Pancreas (tissue), 10 donors: ENCODE data around the gene GATD1. TPM values are rescaled to one million over a fixed set of nuclear protein-coding genes. Genes with fewer than 3 reads are reported as not detected.

Experiments used
- ATAC-seq, 4 donors: fragments of 200-7000 bp; cut with Tn5 transposase; one replicate each; pipeline versions ENCODE4 v1.8.0 to v1.9.1; 2020; ENCODE audit warnings: mild to moderate bottlenecking in 4 of 4, moderate library complexity in 4 of 4
- DNase-seq, 6 donors: peaks; one replicate each; pipeline ENCODE4 v3.0.0-alpha.2; 2020
- FAIRE-seq: peaks from 2 replicates; lab custom pipeline; 2012; peaks lifted over from hg19 to GRCh38; lab: Jason Lieb, UNC
- H3K27ac ChIP-seq, 4 donors: fragments of 200-600 bp; sonication (generic); 1 replicate in 3 of 4; 2 replicates in 1 of 4; pipeline versions ENCODE4 v1.5.0 to v1.8.0; 2020
- H3K27me3 ChIP-seq, 4 donors: fragments of 200-600 bp; one replicate each; pipeline ENCODE4 v1.8.0; 2021
- H3K36me3 ChIP-seq, 3 donors: fragments of 200-600 bp; sonication (generic) in 1 of 3; one replicate each; pipeline versions ENCODE4 v1.5.0 to v1.8.0; 2020 to 2021
- H3K4me1 ChIP-seq, 3 donors: fragments of 200-600 bp; one replicate each; pipeline ENCODE4 v1.8.0; 2021
- H3K4me3 ChIP-seq, 4 donors: fragments of 200-600 bp; sonication (generic) in 2 of 4; one replicate each; pipeline versions ENCODE4 v1.5.0 to v1.8.0; 2020 to 2021
- H3K9me3 ChIP-seq, 4 donors: fragments of 200-600 bp; one replicate each; pipeline ENCODE4 v1.8.0; 2021
- WGBS, 2 donors: extraction: QIAGEN DNeasy Blood & Tissue Kit; methylation state at CpG; one replicate each; pipeline ENCODE4 v1.1.7; 2013; 5-methylcytosine and 5-hydroxymethylcytosine counted together
- intact Hi-C, 3 donors: fragments of 100-400 bp; cut with DNase I; formaldehyde crosslinking; loops; one replicate each; pipeline versions ENCODE4 v1.11.1 to v1.14.2; 2022
- polyA plus RNA-seq, 2 donors: library from polyadenylated mRNA; stranded (reverse); fragments of 200-250 nt; gene quantifications; one replicate each; pipeline ENCODE4 v1.2.3, GENCODE V29; 2013
- total RNA-seq, 6 donors: library from RNA; stranded (reverse); fragmentation: NEBNext Ultra II Directional in 4 of 6; extraction: Animal tissue kit (Norgen Biotek cat#: 25700) in 4 of 6; gene quantifications; one replicate each; pipeline versions ENCODE4 v1.2.1 to v1.2.4, GENCODE V29; 2021 to 2023
- TF ChIP-seq, protein P1 (sequence below), 4 donors: fragments of 200-600 bp; sonication (generic) in 3 of 4; IDR thresholded peaks; one replicate each; pipeline versions ENCODE4 v1.5.0 to v1.8.0; 2021; ENCODE audit warnings: antibody characterized with exemption in 4 of 4
- donor health status: healthy with polysubstance abuse.
- donor health status: DM: no; HTN: no; CAD: no; lungs with moderate emphysema.
- donor health status: DM: no; HTN: no; CAD: no.
- donor health status: control.
- donor health status: control.
- donor health status: Bipolar disorder and iron deficiency.
- donor health status: DM: yes; HTN: yes; CAD: no.
- donor health status: DM: no; HTN: no; CAD: no.
- donor health status: DM: no; HTN: no; CAD: no.
- donor health status: DM: yes; HTN: yes; CAD: no.

GATD1 gene
- total and polyA plus RNA-seq, 8 donors = 13.6 to 43.2 (median 21.5) TPM

- no peaks in the 10 kb centered on the region for H3K9me3 ChIP-seq
- WGBS, 2 donors = 57 to 69% methylated on average over 10 of the region's 10 CpGs
- DNase-seq (peak in 3 of 6 donors; percentile 38 to 69 (median 62)), ATAC-seq (peak; percentile 32 to 65 (median 40)), FAIRE-seq (no peak)
- TF ChIP-seq, protein P1, sequence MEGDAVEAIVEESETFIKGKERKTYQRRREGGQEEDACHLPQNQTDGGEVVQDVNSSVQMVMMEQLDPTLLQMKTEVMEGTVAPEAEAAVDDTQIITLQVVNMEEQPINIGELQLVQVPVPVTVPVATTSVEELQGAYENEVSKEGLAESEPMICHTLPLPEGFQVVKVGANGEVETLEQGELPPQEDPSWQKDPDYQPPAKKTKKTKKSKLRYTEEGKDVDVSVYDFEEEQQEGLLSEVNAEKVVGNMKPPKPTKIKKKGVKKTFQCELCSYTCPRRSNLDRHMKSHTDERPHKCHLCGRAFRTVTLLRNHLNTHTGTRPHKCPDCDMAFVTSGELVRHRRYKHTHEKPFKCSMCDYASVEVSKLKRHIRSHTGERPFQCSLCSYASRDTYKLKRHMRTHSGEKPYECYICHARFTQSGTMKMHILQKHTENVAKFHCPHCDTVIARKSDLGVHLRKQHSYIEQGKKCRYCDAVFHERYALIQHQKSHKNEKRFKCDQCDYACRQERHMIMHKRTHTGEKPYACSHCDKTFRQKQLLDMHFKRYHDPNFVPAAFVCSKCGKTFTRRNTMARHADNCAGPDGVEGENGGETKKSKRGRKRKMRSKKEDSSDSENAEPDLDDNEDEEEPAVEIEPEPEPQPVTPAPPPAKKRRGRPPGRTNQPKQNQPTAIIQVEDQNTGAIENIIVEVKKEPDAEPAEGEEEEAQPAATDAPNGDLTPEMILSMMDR (IDR thresholded peaks at IDR 0.05) = no peak
- H3K27ac ChIP-seq = no peak overlapping the region
- peaks cover 7 to 30% (median 29%) of the 10 kb centered on the region in 3 donors for H3K36me3 ChIP-seq
- intact Hi-C loops = no loop called here
- no peaks in the 10 kb centered on the region for H3K4me1 ChIP-seq
- H3K4me3 ChIP-seq = no peak overlapping the region
- H3K27me3 ChIP-seq = no peaks in the 10 kb centered on the region
These were observed 14.7 kb downstream of the GATD1 start for GRCh38 chr11:762421-763072.

DNA sequence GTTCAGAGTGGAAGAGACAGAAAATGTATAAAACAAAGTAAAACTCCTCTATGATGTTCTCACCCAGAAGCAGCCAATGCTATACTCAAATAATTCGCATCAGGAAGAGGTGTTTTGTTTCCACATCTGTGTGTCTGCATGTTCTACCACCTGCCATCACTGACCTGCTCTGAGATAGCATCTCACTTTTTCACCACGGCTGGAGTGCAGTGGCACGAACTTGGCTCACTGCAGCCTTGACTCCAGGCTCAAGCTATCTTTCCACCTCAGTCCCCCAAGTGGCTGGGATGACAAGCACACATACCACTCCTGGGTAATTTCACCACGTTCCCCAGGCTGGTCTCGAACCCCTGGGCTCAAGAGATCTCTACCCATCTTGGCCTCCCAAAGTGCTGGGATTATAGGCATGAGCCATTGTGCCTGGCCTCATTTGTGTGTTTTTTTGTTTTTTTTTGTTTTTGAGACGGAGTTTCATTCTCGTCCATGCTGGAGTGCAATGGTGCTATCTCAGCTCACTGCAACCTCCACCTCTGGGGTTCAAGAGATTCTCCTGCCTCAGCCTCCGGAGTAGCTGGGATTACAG, 15.7 kb downstream of the GATD1 start:
- FAIRE-seq (no peak), ATAC-seq (no peak), DNase-seq (no peak)
- Histone ChIP-seq H3K27me3 (no peaks in the 10 kb centered on the region), H3K4me1 (no peaks in the 10 kb centered on the region), H3K36me3 (peaks cover 7 to 30% (median 29%) of the 10 kb centered on the region in 3 donors), H3K27ac (no peak overlapping the region), H3K9me3 (no peaks in the 10 kb centered on the region), H3K4me3 (no peak overlapping the region)
- WGBS, 2 donors = 89 to 93% methylated on average over 8 of the region's 8 CpGs
- intact Hi-C loops = no loop called here
- TF ChIP-seq, protein P1 (IDR thresholded peaks at IDR 0.05) = no peak

- H3K27ac ChIP-seq = no peak overlapping the region
- H3K9me3 ChIP-seq = no peaks in the 10 kb centered on the region
- TF ChIP-seq, protein P1 (IDR thresholded peaks at IDR 0.05) = no peak
- intact Hi-C loops = no loop called here
- ATAC-seq = no peak
- H3K27me3 ChIP-seq = no peaks in the 10 kb centered on the region
- DNase-seq = no peak
- no peak overlapping the region for H3K4me3 ChIP-seq
- H3K36me3 ChIP-seq = peaks cover 7 to 33% (median 29%) of the 10 kb centered on the region in 3 donors
- no peak for FAIRE-seq
- H3K4me1 ChIP-seq = no peaks in the 10 kb centered on the region
These were observed 17.1 kb downstream of the GATD1 start for GRCh38 chr11:760236-760635.

DNA sequence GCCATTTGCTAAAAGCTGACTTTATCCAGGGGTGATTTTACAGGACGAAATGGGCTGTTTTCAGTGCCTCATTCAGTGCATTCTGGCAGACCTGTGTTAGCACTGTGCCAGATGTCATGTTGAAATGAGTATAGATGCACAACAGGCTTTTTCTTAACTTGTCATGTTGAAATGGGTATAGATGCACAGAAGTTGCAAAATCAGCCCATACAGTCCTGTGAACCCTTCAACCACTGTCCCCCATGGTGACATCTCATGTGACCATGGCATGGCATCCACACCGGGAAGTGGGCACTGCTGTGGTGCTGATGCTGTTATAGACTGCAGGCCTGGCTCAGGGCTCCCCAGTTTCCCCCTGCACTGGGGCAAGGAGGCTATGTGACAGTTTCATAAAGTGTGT, 27.6 kb downstream of the GATD1 start:
- Histone ChIP-seq H3K36me3 (no peaks in the 10 kb centered on the region), H3K4me1 (peaks cover 0 to 15% (median 12%) of the 10 kb centered on the region in 3 donors), H3K27me3 (no peaks in the 10 kb centered on the region), H3K9me3 (no peaks in the 10 kb centered on the region), H3K4me3 (no peak overlapping the region), H3K27ac (no peak overlapping the region)
- TF ChIP-seq, protein P1 (IDR thresholded peaks at IDR 0.05) = no peak
- no peak for FAIRE-seq
- 54 to 72% methylated on average over 2 of the region's 2 CpGs for WGBS, 2 donors
- intact Hi-C loops = no loop called here
- DNase-seq = no peak
- ATAC-seq = no peak

DNA sequence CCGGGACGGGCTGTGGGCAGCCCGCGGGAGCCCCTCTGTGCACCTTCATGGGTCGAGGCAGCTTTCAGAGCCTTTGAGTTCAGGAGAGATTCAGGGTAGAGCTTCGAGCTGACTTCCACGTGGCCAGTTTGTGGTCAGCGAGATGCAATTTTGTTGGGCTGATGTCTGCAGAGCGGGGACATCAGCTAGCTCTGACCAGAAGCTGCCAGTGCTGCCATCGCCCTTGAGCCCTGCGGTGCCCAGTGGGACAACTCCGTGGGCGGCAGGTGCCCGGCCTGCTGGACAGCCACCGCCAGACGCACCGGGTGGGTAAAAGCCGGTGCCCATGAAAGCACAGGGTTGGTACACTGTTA, 29.3 kb downstream of the GATD1 start:
- no peaks in the 10 kb centered on the region for H3K36me3 ChIP-seq
- H3K27ac ChIP-seq = peak overlapping the region; percentile 23 to 82 (median 75)
- TF ChIP-seq, protein P1 (IDR thresholded peaks at IDR 0.05) = no peak
- FAIRE-seq (no peak), DNase-seq (peak in 2 of 6 donors; percentile 9 to 57), ATAC-seq (peak in 3 of 4 donors; percentile 5 to 15 (median 11))
- peak overlapping the region; percentile 84 to 97 (median 88) for H3K4me3 ChIP-seq
- peaks cover 0 to 15% (median 12%) of the 10 kb centered on the region in 3 donors for H3K4me1 ChIP-seq
- H3K9me3 ChIP-seq = no peaks in the 10 kb centered on the region
- no peaks in the 10 kb centered on the region for H3K27me3 ChIP-seq
- WGBS, 2 donors = 2 to 8% methylated on average over 18 of the region's 18 CpGs
- intact Hi-C loops = no loop called here
